HG03097 (cell line): ENCODE measurements around the gene KDM3A.
"Not testable (repeated sequence)": the region's sequence is repeated elsewhere in the genome, so short reads cannot be mapped to it uniquely, and the experiment has no call there.

ENCODE experiments used
- ATAC-seq: cut with Tn5 transposase; IDR thresholded peaks from one replicate; pipeline ENCODE4 v1.9.1; 2021; ENCODE audit not compliant: unreplicated experiment, low FRiP score

Gene KDM3A

GRCh38 chr2:86476918-86477317 lies 35.7 kb downstream of the KDM3A start:
- no peak for ATAC-seq

GRCh38 chr2:86477349-86477748 lies 36.2 kb downstream of the KDM3A start:
- ATAC-seq = no peak

GRCh38 chr2:86480105-86480504 lies 38.9 kb downstream of the KDM3A start:
- ATAC-seq = no peak

DNA sequence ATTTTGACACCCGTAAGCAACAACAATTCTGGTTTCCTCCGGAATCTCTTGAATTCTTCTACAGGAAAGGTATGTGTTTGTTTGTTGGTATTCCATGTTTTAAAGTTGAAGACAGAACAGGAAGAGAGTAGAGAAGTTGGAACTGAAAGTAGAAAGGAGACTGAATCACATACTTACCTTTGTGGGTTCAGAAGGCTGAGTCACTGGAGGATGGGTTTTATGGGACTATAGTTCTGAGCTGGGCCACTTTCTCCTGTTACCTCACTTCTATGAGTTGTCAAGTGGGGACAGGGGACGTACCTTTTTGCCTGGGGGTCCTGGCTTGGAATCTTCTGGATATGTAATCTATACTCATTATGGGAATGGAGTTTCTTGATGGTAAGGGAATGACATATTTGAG lies 40.9 kb downstream of the KDM3A start:
- ATAC-seq = no peak

DNA sequence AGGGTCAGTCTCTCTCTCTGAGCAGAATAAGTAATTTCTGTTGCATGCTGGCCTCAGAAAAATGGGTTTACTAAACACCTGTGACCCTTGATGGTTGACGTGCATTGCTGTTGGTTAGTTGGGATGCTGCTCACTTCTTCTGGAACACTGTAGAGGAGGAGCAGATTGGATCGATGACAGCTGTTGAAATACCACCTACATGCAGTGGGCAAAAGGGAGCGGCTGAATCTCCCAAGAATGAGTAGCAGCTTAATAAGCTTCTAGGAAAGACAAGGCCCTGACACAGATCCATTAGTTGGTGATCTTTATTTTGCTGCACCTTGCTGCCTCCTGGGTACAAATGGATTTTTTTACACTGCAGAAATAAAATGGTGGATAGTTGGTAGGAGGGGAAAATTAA lies 43.2 kb downstream of the KDM3A start:
- ATAC-seq = no peak

- no peak for ATAC-seq
These were observed 43.9 kb downstream of the KDM3A start for GRCh38 chr2:86485103-86485502.

- ATAC-seq = no peak
These were observed 44.6 kb downstream of the KDM3A start for GRCh38 chr2:86485802-86486201.

GRCh38 chr2:86487062-86487461 lies 45.9 kb downstream of the KDM3A start:
- ATAC-seq = no peak

DNA sequence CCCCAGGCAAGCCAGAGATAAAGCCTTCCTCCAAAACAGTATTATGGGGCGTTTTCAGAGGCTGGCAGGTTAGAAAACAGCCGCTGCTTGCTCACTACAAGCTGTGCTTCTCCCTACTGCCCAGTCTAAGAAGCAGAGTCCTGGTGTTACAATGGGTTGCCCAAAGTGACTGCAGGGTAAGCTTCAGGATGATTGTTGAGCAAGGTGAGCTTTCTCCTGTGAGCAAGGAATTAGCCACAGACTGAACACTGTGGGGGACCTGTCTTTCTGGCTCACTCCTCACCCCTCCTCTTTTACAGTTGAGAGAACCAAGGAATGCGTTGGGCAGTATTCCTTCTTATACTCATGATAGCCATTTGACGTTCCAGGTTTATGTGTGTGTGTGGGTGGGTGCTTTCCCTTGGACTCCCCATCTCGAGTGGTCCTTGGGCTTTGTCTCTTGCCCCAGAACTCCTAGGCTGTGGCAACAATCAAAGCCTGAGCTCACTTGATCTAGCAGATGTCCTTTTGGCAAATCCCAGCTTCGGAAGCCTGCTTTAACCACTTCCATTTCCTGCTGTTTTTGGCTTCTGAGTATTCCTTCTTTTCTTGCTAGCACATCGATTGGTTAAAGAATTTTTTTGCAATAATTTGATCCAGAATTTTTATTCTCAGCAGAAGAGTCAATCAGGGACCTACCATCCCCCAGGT lies 47.5 kb downstream of the KDM3A start:
- no peak for ATAC-seq

DNA sequence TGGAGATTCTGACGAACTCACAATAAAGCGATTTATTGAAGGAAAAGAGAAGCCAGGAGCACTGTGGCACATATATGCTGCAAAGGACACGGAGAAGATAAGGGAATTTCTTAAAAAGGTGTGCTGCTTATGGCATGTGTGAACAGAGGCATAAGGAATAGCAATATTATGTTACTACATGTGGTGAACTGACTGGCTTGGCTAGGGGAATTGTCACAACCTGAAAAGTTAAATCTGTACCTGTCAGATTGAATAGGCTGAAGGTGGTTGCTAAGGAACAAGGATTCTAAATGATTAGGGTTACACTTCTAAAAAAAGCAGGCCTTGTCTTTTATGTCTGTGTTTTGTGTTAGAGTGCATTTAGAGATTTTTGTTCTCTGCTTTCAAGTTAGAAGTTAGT lies 48.4 kb downstream of the KDM3A start:
- no peak for ATAC-seq

- ATAC-seq = no peak
These were observed 49.1 kb downstream of the KDM3A start for GRCh38 chr2:86490245-86490644.

- ATAC-seq = no peak
These were observed 49.9 kb downstream of the KDM3A start for GRCh38 chr2:86491088-86491487.

- ATAC-seq = no peak
These were observed 50.9 kb downstream of the KDM3A start for GRCh38 chr2:86492048-86492453.

GRCh38 chr2:86496391-86496790 lies 55.2 kb downstream of the KDM3A start:
- ATAC-seq = not testable (repeated sequence)

GRCh38 chr2:86498468-86499260 lies 57.5 kb downstream of the KDM3A start:
- ATAC-seq = no peak

GRCh38 chr2:86499326-86499725 lies 58.2 kb downstream of the KDM3A start:
- no peak for ATAC-seq

GRCh38 chr2:86500325-86501083 lies 59.3 kb downstream of the KDM3A start:
- no peak for ATAC-seq

DNA sequence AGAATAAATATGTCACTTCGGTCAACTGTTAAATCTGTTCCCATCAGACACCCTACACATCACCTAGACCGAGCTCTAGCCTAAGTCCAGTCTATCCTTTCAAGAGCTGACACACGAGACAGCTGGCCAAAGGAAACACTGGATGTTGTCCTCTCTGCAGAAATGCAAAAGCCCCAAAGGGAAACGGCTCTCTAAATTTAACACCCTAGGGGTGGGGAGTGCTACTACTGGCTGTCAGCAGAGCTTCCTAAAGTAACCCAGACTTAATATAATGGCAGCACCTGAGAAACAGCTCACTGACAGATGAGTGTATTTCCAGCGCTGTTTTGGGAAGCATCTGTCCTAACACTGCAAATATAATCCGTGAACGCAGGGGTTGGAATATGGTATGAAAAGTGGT lies 66.4 kb downstream of the KDM3A start:
- ATAC-seq = no peak

DNA sequence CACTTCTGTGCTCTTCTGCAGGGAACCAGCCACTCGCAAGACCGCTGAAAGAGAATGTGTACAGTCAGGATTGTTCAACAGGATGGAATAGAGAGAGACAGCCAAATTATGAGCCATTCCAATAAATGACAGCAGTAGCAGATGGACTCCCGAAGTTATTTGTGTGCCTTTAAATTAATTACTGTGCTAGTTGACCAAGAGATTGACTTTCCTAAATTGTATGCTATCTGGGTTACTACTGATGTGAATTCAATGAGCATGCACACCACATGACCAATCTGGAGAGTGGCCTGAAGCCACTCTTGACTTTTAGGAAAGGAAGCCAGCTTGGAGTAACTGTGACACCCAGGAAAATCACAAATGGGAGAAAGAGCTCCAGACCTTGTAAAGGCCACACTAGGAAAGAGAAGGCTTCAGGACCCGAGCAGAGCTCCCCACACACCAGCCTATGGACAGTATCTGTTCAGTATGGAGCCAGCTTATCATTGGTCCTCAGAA lies 69.3 kb downstream of the KDM3A start:
- ATAC-seq = no peak

GRCh38 chr2:86512034-86512433 lies 70.9 kb downstream of the KDM3A start:
- no peak for ATAC-seq

- ATAC-seq = no peak
These were observed 71.7 kb downstream of the KDM3A start for GRCh38 chr2:86512892-86513291.
